Keratinocyte (primary cell): ENCODE results near the gene HRH3. TPM values are rescaled to one million over a fixed set of nuclear protein-coding genes. Genes with fewer than 3 reads are reported as not detected.

Source experiments
- DNase-seq: peaks from one replicate; pipeline ENCODE4 v3.0.0-alpha.2; 2011; ENCODE audit warnings: low read depth, missing footprints, low spot score
- FAIRE-seq: peaks from 2 replicates; lab custom pipeline; 2011; peaks lifted over from hg19 to GRCh38; lab: Jason Lieb, UNC
- H2AFZ ChIP-seq: 2 replicates; pipeline ENCODE4 v1.6.0; 2012; ENCODE audit warnings: low read length, control low read depth, inconsistent platforms; ENCODE audit not compliant: control insufficient read depth
- H3K27ac ChIP-seq: 2 replicates; pipeline ENCODE4 v1.5.1; 2011; ENCODE audit warnings: low read length; ENCODE audit not compliant: control insufficient read depth, insufficient read depth
- H3K27me3 ChIP-seq: 3 replicates; pipeline ENCODE4 v1.6.0; 2011; ENCODE audit warnings: low read length; ENCODE audit not compliant: control insufficient read depth, insufficient read depth; ENCODE audit errors: extremely low read depth
- H3K36me3 ChIP-seq, 2 experiments: 2 replicates in 1 of 2; 3 replicates in 1 of 2; pipeline ENCODE4 v1.5.1; 2011; ENCODE audit warnings: low read length in 2 of 2, mild to moderate bottlenecking in 1 of 2; ENCODE audit not compliant: control insufficient read depth in 2 of 2, insufficient read depth in 2 of 2; ENCODE audit errors: extremely low read depth in 1 of 2
- H3K4me1 ChIP-seq: 3 replicates; pipeline ENCODE4 v1.5.1; 2011; ENCODE audit warnings: low read length; ENCODE audit not compliant: control insufficient read depth, insufficient read depth; ENCODE audit errors: extremely low read depth
- H3K4me2 ChIP-seq: 3 replicates; pipeline ENCODE4 v1.6.0; 2011; ENCODE audit warnings: low read depth, low read length; ENCODE audit not compliant: control insufficient read depth, insufficient read depth; ENCODE audit errors: extremely low read depth
- H3K4me3 ChIP-seq, 3 experiments: fragments of 200-600 bp in 1 of 3; sonication (generic) in 1 of 3; 2 replicates in 2 of 3; 3 replicates in 1 of 3; pipeline ENCODE4 v1.5.1; 2011 to 2016; ENCODE audit warnings: low read length in 3 of 3, mild to moderate bottlenecking in 3 of 3, control low read depth in 2 of 3, inconsistent platforms in 1 of 3, low read depth in 1 of 3, mixed read lengths in 1 of 3, mixed run types in 1 of 3, moderate library complexity in 1 of 3; ENCODE audit not compliant: control insufficient read depth in 2 of 3, insufficient read depth in 2 of 3; ENCODE audit errors: extremely low read depth in 1 of 3
- H3K79me2 ChIP-seq: 2 replicates; pipeline ENCODE4 v1.6.0; 2012; ENCODE audit warnings: low read length; ENCODE audit not compliant: control insufficient read depth, insufficient read depth
- H3K9ac ChIP-seq: 3 replicates; pipeline ENCODE4 v1.6.0; 2011; ENCODE audit warnings: low read length; ENCODE audit not compliant: control insufficient read depth, insufficient read depth; ENCODE audit errors: extremely low read depth
- H3K9me1 ChIP-seq: 3 replicates; pipeline ENCODE4 v1.6.0; 2011; ENCODE audit warnings: low read length; ENCODE audit not compliant: control insufficient read depth, insufficient read depth; ENCODE audit errors: extremely low read depth
- H3K9me3 ChIP-seq: 2 replicates; pipeline ENCODE4 v1.5.1; 2012; ENCODE audit warnings: low read depth, low read length; ENCODE audit not compliant: control insufficient read depth
- H4K20me1 ChIP-seq: 3 replicates; pipeline ENCODE4 v1.6.0; 2011; ENCODE audit warnings: low read length; ENCODE audit not compliant: control insufficient read depth, insufficient read depth; ENCODE audit errors: extremely low read depth
- CTCF ChIP-seq, 3 experiments: IDR thresholded peaks in 1 of 3; conservative IDR thresholded peaks in 1 of 3; optimal IDR thresholded peaks in 1 of 3; 2 replicates in 2 of 3; 3 replicates in 1 of 3; pipeline versions ENCODE3 to v1.5.1; 2011; ENCODE audit warnings: low read length in 3 of 3, mild to moderate bottlenecking in 3 of 3, moderate library complexity in 2 of 3, control low read depth in 1 of 3, inconsistent platforms in 1 of 3; ENCODE audit not compliant: insufficient read depth in 2 of 3; ENCODE audit errors: extremely low read depth in 1 of 3
- EZH2 ChIP-seq: IDR thresholded peaks from one replicate; pipeline ENCODE4 v1.6.1; 2012; ENCODE audit warnings: inconsistent platforms, mild to moderate bottlenecking, low read length, moderate library complexity
- dilution Hi-C: fragments of 300-500 bp; cut with MboI; formaldehyde crosslinking; loops from one replicate; pipeline ENCODE4 v1.7.0; 2020; ENCODE audit warnings: low sequenced_read_pairs; ENCODE audit not compliant: extremely low pct_ligation_motif_present
- polyA plus RNA-seq, 5 experiments: library from polyadenylated mRNA; depleted of rRNA in 3 of 5; stranded (reverse) in 3 of 5; stranded (forward) in 1 of 5; unstranded in 1 of 5; fragments of >200 nt; gene quantifications; 1 replicate in 1 of 5; 2 replicates in 3 of 5; 3 replicates in 1 of 5; pipeline versions ENCODE4 v1.2.1 to v1.2.3, GENCODE V29; 2011 to 2012; ENCODE audit warnings: missing spikeins in 2 of 5, low read depth in 1 of 5, low replicate concordance in 1 of 5

Gene HRH3
- polyA plus RNA-seq, 1 donor (not counting 4 experiments of a cell fraction or from before 2014, with no cell fraction given) = not detected

DNA sequence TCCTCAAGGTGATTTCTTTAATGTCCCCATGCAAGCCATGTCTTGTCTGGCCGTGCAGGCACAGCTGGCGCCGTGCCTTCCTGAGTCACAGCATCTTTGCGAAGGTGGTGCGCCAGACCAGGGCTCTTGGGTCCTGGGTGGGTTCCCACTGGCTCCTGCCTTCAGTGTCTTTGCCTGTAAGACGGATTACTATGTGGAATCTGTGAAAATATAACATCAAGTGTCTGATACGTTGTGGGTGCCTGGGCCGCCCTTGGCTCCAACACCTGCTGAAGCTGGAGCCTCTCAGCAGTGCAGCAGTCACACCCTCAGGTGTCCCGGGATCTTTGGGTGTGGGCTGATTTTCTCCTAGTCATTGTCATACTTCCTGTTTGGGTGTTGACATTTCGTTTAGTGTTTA lies 21.4 kb upstream of the HRH3 start:
- Histone ChIP-seq H3K36me3 (peaks cover 3 to 20% of the 10 kb centered on the region in 2 experiments), H3K4me3 (peak overlapping the region in 1 of 3 experiments; percentile 11), H3K27ac (no peak overlapping the region), H2AFZ (no peak overlapping the region), H3K4me1 (peaks cover 33% of the 10 kb centered on the region), H3K79me2 (peaks cover 63% of the 10 kb centered on the region), H3K9me1 (peaks cover 9% of the 10 kb centered on the region), H3K4me2 (peak overlapping the region; percentile 45), H3K9me3 (no peaks in the 10 kb centered on the region), H3K27me3 (no peaks in the 10 kb centered on the region), H3K9ac (no peak overlapping the region), H4K20me1 (peaks cover 40% of the 10 kb centered on the region)
- no peak for TF ChIP-seq EZH2
- no peak for TF ChIP-seq CTCF (optimal IDR thresholded peaks at IDR 0.05 in 1 of 3, IDR thresholded peaks at IDR 0.05 in 1 of 3, conservative IDR thresholded peaks at IDR 0.05 in 1 of 3; ENCODE audit: extremely low read depth in 1 of 3, insufficient read depth in 2 of 3, low read length in 3 of 3)
- dilution Hi-C loops = no loop called here
- FAIRE-seq = no peak
- DNase-seq = no peak

DNA sequence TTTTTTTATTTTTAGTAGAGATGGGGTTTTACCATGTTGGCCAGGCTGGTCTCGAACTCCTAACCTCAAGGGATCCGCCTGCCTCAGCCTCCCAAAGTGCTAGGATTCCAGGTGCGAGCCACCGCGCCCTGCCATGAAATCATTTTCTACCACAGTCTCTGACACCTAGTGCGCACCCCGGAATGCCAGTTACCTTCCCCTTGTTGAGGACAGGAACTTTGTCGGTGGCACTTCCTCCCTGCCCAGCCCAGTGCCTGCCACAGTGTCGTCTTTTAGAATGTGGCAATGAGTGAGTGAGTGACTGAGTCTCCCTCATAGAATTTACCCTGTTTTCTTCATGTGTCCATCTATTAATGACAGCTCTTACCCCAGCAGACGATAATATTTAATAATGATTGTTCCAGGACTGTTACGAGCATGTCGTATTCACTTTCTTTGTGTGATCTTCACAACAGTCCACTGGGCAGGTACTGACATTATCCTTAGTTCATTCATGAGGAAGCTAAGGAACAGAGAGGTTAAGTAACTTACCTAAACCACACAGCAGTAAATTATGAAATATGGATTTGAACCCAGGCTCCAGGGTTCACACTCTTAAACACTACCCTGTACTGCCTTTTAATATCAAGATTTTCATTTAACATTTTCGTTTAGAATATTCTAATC lies 20.1 kb upstream of the HRH3 start:
- FAIRE-seq = no peak
- Histone ChIP-seq H3K4me1 (peaks cover 33% of the 10 kb centered on the region), H3K27me3 (peaks cover 4% of the 10 kb centered on the region), H3K9me3 (no peaks in the 10 kb centered on the region), H2AFZ (no peak overlapping the region), H3K4me2 (peak overlapping the region; percentile 80), H4K20me1 (peaks cover 28% of the 10 kb centered on the region), H3K4me3 (peak overlapping the region in 1 of 3 experiments; percentile 29), H3K79me2 (peaks cover 50% of the 10 kb centered on the region), H3K9me1 (peaks cover 9% of the 10 kb centered on the region), H3K9ac (no peak overlapping the region), H3K27ac (no peak overlapping the region), H3K36me3 (peaks cover 3 to 17% of the 10 kb centered on the region in 2 experiments)
- TF ChIP-seq EZH2 = no peak
- DNase-seq = no peak
- dilution Hi-C loops = no loop called here
